BE2C (cell line): ENCODE data around the gene DCAF15.

Experiments
- DNase-seq: peaks from one replicate; pipeline ENCODE4 v3.0.0-alpha.2; 2020
- H3K27me3 ChIP-seq: fragments of 250-450 bp; sonication (Bioruptor Pico); 2 replicates; pipeline ENCODE4 v1.5.1; 2020; ENCODE audit warnings: mild to moderate bottlenecking
- H3K36me3 ChIP-seq: fragments of 250-450 bp; sonication (Bioruptor Pico); 2 replicates; pipeline ENCODE4 v1.5.1; 2020; ENCODE audit warnings: mild to moderate bottlenecking
- H3K4me1 ChIP-seq: fragments of 250-450 bp; sonication (Bioruptor Pico); 2 replicates; pipeline ENCODE4 v1.5.1; 2020
- H3K4me3 ChIP-seq: 2 replicates; pipeline ENCODE4 v1.5.1; 2011; ENCODE audit warnings: low read depth, low read length
- H3K9me3 ChIP-seq: fragments of 250-450 bp; sonication (Bioruptor Pico); 2 replicates; pipeline ENCODE4 v1.5.1; 2020
- CTCF ChIP-seq: IDR thresholded peaks from 2 replicates; pipeline ENCODE4 v1.5.1; 2012; ENCODE audit warnings: mild to moderate bottlenecking, low read depth, low read length

The DCAF15 gene

GRCh38 chr19:13934785-13935109, 17.6 kb upstream of the DCAF15 start:
- Histone ChIP-seq H3K36me3 (no peaks in the 10 kb centered on the region), H3K4me3 (no peak overlapping the region), H3K4me1 (peaks cover 3% of the 10 kb centered on the region; the same call in 1 of the 2 replicates), H3K9me3 (no peaks in the 10 kb centered on the region), H3K27me3 (no peaks in the 10 kb centered on the region)
- no peak for TF ChIP-seq CTCF
- DNase-seq, result no peak

- Histone ChIP-seq H3K36me3 (no peaks in the 10 kb centered on the region), H3K27me3 (no peaks in the 10 kb centered on the region), H3K4me3 (no peak overlapping the region), H3K4me1 (peaks cover 3% of the 10 kb centered on the region; the same call in 1 of the 2 replicates), H3K9me3 (no peaks in the 10 kb centered on the region)
- no peak for TF ChIP-seq CTCF
- peak; percentile 45 for DNase-seq
Observed at GRCh38 chr19:13935765-13936510, 16.4 kb upstream of the DCAF15 start.

- no peaks in the 10 kb centered on the region for H3K36me3 ChIP-seq
- no peak for TF ChIP-seq CTCF
- no peaks in the 10 kb centered on the region for H3K27me3 ChIP-seq
- peaks cover 3% of the 10 kb centered on the region; the same call in 1 of the 2 replicates for H3K4me1 ChIP-seq
- H3K4me3 ChIP-seq, result no peak overlapping the region
- no peak for DNase-seq
- no peaks in the 10 kb centered on the region for H3K9me3 ChIP-seq
Observed at GRCh38 chr19:13937479-13938300, 14.6 kb upstream of the DCAF15 start.

- no peak within 1 kb of the TSS for H3K4me3 ChIP-seq
- DNase-seq, result no peak
Observed at GRCh38 chr19:13938301-13939064, 13.8 kb upstream of the DCAF15 start, which contains the start of gene PODNL1. PODNL1 (minus strand) TSS chr19:13938417; CDS start chr19:13938181, 236 bp downstream.

GRCh38 chr19:13942023-13942684, 10.2 kb upstream of the DCAF15 start:
- TF ChIP-seq CTCF, result no peak
- no peaks in the 10 kb centered on the region for H3K27me3 ChIP-seq
- no peaks in the 10 kb centered on the region for H3K36me3 ChIP-seq
- no peak overlapping the region for H3K4me3 ChIP-seq
- H3K9me3 ChIP-seq, result no peaks in the 10 kb centered on the region
- peaks cover 3% of the 10 kb centered on the region; the same call in 1 of the 2 replicates for H3K4me1 ChIP-seq
- DNase-seq, result no peak

More at GRCh38 chr19:13938301-13939064, 13.8 kb upstream of the DCAF15 start, which contains the start of gene PODNL1:
- TF ChIP-seq CTCF, result no peak
- H3K4me1 ChIP-seq, result peaks cover 3% of the 10 kb centered on the region; the same call in 1 of the 2 replicates
- no peaks in the 10 kb centered on the region for H3K36me3 ChIP-seq
- no peaks in the 10 kb centered on the region for H3K9me3 ChIP-seq
- H3K27me3 ChIP-seq, result no peaks in the 10 kb centered on the region
